IPS-18c (cell line): Measurements from ENCODE around the gene RPS14.
"Not testable (repeated sequence)": the region's sequence is repeated elsewhere in the genome, so short reads cannot be mapped to it uniquely, and the experiment has no call there.

Experiments
- H3K4me3 ChIP-seq: 2 replicates; pipeline ENCODE4 v1.7.0; 2013; ENCODE audit warnings: low read depth, mild to moderate bottlenecking, low read length, moderate library complexity; ENCODE audit not compliant: insufficient read depth
- H3K9me3 ChIP-seq: one replicate; pipeline ENCODE4 v1.6.1; 2013; ENCODE audit warnings: mild to moderate bottlenecking, low read length, moderate library complexity; ENCODE audit not compliant: control insufficient read depth, insufficient read depth

The RPS14 gene

GRCh38 chr5:150485693-150486401 lies 36.3 kb upstream of the RPS14 start:
- H3K4me3 ChIP-seq: peak overlapping the region; percentile 77

DNA sequence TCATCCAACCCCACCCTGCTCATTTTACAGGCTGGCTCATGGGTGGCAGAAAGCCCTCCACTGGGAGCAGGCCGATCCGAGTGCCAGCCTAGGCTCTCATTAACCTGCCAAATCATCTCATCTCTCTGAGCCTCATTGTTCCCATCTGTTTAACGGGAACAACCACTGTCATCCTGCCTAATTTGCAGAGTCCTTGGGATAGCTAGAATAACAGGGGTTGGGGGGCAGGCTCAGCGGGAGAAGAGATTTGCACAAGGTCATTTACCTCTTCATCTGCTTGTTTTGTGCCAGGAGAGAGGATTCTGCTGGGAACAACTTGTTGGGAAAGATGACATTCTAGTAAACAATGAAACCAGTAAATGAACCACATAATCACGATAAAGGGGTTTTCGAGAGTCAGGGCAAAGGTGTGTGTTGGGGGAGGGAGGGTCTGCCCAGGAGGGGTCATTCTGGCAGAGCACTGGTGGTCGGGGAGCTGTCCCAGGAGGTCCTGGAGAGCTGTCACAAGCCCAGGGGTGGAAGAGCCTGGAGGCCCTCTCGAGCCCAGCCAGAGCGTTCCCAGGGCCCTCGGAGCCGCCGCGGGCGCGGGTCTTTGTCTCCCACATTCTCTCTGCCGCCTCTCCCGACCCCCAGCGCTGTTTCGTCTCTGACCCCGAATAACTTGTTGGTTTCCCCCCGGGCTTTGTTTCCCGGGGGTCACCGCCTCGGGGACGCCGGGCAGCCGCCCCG lies 35.6 kb upstream of the RPS14 start:
- H3K4me3 ChIP-seq: peak overlapping the region; percentile 77
- no peaks in the 10 kb centered on the region for H3K9me3 ChIP-seq

More at GRCh38 chr5:150485693-150486401, 36.3 kb upstream of the RPS14 start:
- H3K9me3 ChIP-seq: no peaks in the 10 kb centered on the region

- no peaks in the 10 kb centered on the region for H3K9me3 ChIP-seq
- H3K4me3 ChIP-seq: no peak overlapping the region
Observed at GRCh38 chr5:150481972-150482406, 32.5 kb upstream of the RPS14 start.

DNA sequence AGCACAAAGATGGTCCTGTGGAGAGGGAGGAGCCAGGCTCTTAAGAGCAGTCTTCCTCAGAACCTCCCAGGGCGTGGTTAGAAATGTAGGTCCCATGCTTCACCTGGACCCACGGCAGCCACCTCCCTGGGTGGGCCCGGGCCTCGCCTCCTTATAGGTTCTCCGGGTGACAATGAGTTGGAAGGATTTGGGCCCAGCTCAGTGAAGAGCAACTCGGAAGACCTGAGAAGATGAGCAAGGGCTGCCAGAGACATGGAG lies 32.1 kb upstream of the RPS14 start:
- Histone ChIP-seq H3K4me3 (no peak overlapping the region), H3K9me3 (no peaks in the 10 kb centered on the region)

DNA sequence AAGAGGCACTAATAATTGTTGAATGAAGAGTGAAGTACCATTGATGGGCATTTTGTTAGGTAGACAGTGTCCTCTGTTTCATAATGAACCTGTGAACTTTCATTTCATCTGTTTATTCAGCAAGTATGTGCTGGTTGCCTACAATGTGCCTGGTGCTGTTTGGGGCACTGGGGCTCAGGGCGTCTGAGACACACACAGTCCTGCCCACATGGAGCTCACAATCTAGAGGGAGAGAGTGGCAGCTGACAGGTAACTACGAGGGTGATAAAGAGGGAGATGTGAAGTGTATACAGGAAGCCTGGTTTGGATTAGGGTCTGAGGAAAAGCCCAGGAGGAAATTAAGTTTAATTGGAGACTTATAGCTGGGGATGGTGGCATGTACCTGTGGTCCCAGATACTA lies 29.9 kb upstream of the RPS14 start:
- Histone ChIP-seq H3K9me3 (no peaks in the 10 kb centered on the region), H3K4me3 (no peak overlapping the region)

GRCh38 chr5:150476568-150476967 lies 27.0 kb upstream of the RPS14 start:
- not testable (repeated sequence) for H3K4me3 ChIP-seq, H3K9me3 ChIP-seq

- Histone ChIP-seq H3K9me3 (no peaks in the 10 kb centered on the region), H3K4me3 (no peak overlapping the region)
Observed at GRCh38 chr5:150473673-150474358, 24.3 kb upstream of the RPS14 start.

DNA sequence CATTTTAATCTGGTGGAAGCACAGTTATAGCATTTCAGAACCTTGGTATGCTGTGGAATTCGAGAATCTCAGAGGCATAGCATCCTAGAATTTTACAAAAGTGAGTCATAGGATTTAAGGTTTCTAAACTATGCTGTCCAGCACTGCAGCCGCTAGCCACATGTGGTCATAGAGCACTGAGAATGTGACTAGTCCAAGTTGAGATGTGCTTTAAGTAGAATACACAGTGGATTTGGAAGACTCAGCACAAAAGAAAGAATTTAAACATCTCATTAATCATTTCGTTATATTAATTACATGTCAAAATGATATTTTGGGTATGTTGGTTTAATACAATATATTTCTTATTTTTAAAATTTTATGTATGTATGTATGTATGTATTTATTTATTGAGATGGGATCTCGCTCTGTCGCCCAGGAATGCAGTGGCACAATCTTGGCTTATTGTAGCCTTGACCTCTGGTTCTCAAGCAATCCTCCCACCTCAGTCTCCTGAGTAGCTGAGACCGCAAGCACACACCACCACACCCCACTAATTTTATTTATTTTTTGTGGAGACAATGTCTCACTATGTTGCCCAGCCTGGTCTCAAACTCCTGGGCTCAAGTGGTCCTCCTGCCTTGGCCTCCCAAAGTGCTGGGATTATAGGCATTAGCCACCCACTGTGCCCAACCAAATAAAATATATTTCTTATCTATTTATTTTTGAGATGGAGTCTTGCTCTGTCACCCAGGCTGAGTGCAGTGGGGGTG lies 20.4 kb upstream of the RPS14 start:
- H3K4me3 ChIP-seq: no peak overlapping the region

GRCh38 chr5:150468206-150468605 lies 18.7 kb upstream of the RPS14 start:
- Histone ChIP-seq H3K4me3 (no peak overlapping the region), H3K9me3 (no peaks in the 10 kb centered on the region)

More for the DNA sequence above, 20.4 kb upstream of the RPS14 start:
- H3K9me3 ChIP-seq: no peaks in the 10 kb centered on the region

- Histone ChIP-seq H3K9me3 (no peaks in the 10 kb centered on the region), H3K4me3 (no peak overlapping the region)
Observed at GRCh38 chr5:150465927-150466326, 16.4 kb upstream of the RPS14 start.

DNA sequence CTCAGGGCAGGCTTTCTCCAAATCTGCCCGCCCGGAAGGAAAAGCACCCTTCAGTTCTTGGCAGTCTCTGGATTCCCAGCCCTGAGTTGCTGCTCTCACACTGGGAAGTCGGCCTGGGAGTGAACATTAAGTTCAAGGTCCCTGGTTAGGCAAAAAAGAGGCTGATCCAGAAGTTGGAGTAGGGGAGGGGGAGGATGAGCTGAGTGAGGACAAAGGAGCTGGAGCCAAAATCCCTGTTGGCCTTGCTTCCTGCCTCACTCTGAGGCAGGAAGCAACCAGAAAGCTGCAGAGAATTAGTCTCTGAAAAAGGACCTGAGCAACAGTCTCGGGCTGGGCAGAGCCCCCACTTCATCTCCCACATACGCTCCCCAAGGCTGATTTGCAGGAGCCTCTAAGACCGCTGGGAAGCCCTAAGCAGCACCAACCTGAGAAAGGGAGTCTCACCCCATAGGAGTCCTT lies 15.0 kb upstream of the RPS14 start:
- Histone ChIP-seq H3K9me3 (no peaks in the 10 kb centered on the region), H3K4me3 (no peak overlapping the region)

GRCh38 chr5:150461231-150461630 lies 11.7 kb upstream of the RPS14 start:
- no peak overlapping the region; the same call in 1 of the 2 replicates for H3K4me3 ChIP-seq
- H3K9me3 ChIP-seq: no peaks in the 10 kb centered on the region

GRCh38 chr5:150460781-150461180 lies 11.2 kb upstream of the RPS14 start:
- Histone ChIP-seq H3K4me3 (no peak overlapping the region), H3K9me3 (no peaks in the 10 kb centered on the region)

- Histone ChIP-seq H3K4me3 (no peak overlapping the region), H3K9me3 (no peaks in the 10 kb centered on the region)
Observed at GRCh38 chr5:150458802-150459557, 9.4 kb upstream of the RPS14 start.

DNA sequence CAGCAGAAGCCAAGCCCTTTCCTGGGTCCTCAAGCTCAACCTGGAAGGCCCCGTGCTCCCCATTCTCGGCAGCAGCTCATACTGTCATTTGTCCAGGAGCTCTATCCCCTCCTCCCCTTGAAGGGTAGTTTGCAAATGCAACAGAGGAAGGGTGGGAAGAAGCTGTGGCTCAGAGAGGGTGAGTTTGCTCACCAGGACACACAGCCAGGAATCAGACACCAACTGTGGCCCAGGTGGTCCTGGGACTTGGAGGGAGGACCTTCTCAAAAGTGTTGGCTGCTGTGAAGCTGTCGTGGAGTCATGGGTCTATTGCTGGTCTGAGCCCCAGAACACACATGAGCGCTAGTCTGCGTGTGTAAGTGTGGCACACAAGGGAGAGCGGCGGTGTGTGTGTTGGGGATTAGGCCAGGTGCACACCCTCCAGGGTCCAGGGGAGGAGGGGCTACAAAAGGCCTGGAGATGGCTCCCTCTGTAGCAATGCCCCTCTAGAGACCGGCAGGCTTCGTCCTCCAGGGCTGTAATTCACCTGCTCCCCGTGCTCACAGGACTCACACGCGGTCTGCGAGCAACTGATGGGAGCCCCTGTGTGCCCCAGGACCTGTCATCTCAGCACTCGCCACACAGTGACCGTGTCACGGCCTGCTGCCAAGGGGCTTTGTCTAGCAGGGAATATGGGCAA lies 8.2 kb upstream of the RPS14 start:
- H3K9me3 ChIP-seq: no peaks in the 10 kb centered on the region
- H3K4me3 ChIP-seq: no peak overlapping the region

DNA sequence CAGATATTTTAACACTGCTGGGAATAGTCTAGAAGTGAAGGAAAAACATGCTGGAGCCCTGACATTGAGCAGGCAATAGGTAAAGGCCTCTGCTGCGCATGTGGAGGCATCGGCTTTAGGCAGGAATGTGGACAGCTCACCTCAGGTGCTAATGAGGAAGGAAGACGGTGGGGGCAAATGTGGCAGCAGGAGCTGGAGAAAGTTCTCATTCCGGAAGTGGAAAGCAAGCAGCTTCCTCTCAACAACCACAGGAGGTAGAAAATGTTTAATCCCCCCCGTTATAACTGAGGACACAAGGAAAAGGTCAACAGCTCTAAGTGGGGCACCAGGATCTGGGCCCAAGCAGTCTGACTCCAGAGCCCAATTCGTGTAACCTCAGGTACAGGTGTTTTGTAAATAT lies 7.6 kb upstream of the RPS14 start:
- Histone ChIP-seq H3K4me3 (no peak overlapping the region), H3K9me3 (no peaks in the 10 kb centered on the region)
